Gastroesophageal sphincter (tissue), 3 donors: ENCODE measurements around the gene GLRA1.

Experiments used
- EP300 ChIP-seq: sonication (generic); formaldehyde crosslinking; IDR thresholded peaks from one replicate; pipeline ENCODE4 v1.6.1; 2017; ENCODE audit warnings: antibody characterized with exemption, mild to moderate bottlenecking
- POLR2A ChIP-seq, 2 donors: fragments of 450-650 bp; IDR thresholded peaks; one replicate each; pipeline ENCODE4 v1.6.1; 2017; ENCODE audit warnings: antibody characterized with exemption in 2 of 2, mild to moderate bottlenecking in 2 of 2, moderate library complexity in 1 of 2
- POLR2AphosphoS5 ChIP-seq: sonication (generic); formaldehyde crosslinking; IDR thresholded peaks from one replicate; pipeline ENCODE4 v1.6.1; 2017; ENCODE audit warnings: antibody characterized with exemption
- TF ChIP-seq, protein P1 (sequence below), 4 experiments: fragments of 200-600 bp in 2 of 4; fragments of 450-650 bp in 2 of 4; sonication (generic) in 1 of 4; IDR thresholded peaks; one replicate each; pipeline ENCODE4 v1.5.1; 2017 to 2019; ENCODE audit warnings: antibody characterized with exemption in 4 of 4, mild to moderate bottlenecking in 2 of 4, moderate library complexity in 2 of 4

DNA sequence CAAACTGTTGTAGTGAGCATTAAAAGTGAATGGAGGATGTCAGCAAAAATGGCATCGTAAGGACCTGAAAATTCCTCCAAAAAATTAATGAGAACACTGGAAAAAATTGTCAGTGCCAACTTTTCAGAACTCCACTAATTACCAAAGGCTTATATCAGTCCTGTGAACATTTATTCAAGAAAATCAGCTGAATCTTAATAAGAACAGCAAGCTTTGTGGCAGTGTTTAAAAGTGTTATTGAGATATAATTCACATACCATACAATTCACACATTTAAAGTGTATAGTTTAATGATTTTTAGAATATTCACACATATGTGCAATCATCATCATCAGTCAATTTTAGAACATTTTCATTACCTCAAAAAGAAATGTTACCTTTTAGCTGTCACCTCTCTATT, 95.3 kb downstream of the GLRA1 start:
- TF ChIP-seq, protein P1, sequence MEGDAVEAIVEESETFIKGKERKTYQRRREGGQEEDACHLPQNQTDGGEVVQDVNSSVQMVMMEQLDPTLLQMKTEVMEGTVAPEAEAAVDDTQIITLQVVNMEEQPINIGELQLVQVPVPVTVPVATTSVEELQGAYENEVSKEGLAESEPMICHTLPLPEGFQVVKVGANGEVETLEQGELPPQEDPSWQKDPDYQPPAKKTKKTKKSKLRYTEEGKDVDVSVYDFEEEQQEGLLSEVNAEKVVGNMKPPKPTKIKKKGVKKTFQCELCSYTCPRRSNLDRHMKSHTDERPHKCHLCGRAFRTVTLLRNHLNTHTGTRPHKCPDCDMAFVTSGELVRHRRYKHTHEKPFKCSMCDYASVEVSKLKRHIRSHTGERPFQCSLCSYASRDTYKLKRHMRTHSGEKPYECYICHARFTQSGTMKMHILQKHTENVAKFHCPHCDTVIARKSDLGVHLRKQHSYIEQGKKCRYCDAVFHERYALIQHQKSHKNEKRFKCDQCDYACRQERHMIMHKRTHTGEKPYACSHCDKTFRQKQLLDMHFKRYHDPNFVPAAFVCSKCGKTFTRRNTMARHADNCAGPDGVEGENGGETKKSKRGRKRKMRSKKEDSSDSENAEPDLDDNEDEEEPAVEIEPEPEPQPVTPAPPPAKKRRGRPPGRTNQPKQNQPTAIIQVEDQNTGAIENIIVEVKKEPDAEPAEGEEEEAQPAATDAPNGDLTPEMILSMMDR (IDR thresholded peaks at IDR 0.05), result no peak
- TF ChIP-seq POLR2A (IDR thresholded peaks at IDR 0.05) (no peak), POLR2AphosphoS5 (no peak), EP300 (no peak)
